AG10803 (cell line): ENCODE data around the gene BRAP.

ENCODE experiments used
- DNase-seq: peaks from one replicate; pipeline ENCODE4 v3.0.0; 2010; ENCODE audit warnings: low read depth
- H3K4me3 ChIP-seq: 2 replicates; pipeline ENCODE4 v1.5.1; 2011; ENCODE audit warnings: mild to moderate bottlenecking, low read length, control low read depth
- CTCF ChIP-seq: conservative IDR thresholded peaks from 2 replicates; pipeline ENCODE4 v1.5.1; 2011; ENCODE audit warnings: mild to moderate bottlenecking, low read length, control low read depth, inconsistent platforms

Gene BRAP

GRCh38 chr12:111650912-111651311, 34.8 kb downstream of the BRAP start:
- DNase-seq = no peak
- no peak for TF ChIP-seq CTCF
- no peak overlapping the region for H3K4me3 ChIP-seq

GRCh38 chr12:111645433-111645832, 40.3 kb downstream of the BRAP start:
- no peak overlapping the region for H3K4me3 ChIP-seq
- DNase-seq = no peak
- no peak for TF ChIP-seq CTCF

- no peak overlapping the region for H3K4me3 ChIP-seq
- TF ChIP-seq CTCF = no peak
- no peak for DNase-seq
Observed at GRCh38 chr12:111643427-111643826, 42.3 kb downstream of the BRAP start.

DNA sequence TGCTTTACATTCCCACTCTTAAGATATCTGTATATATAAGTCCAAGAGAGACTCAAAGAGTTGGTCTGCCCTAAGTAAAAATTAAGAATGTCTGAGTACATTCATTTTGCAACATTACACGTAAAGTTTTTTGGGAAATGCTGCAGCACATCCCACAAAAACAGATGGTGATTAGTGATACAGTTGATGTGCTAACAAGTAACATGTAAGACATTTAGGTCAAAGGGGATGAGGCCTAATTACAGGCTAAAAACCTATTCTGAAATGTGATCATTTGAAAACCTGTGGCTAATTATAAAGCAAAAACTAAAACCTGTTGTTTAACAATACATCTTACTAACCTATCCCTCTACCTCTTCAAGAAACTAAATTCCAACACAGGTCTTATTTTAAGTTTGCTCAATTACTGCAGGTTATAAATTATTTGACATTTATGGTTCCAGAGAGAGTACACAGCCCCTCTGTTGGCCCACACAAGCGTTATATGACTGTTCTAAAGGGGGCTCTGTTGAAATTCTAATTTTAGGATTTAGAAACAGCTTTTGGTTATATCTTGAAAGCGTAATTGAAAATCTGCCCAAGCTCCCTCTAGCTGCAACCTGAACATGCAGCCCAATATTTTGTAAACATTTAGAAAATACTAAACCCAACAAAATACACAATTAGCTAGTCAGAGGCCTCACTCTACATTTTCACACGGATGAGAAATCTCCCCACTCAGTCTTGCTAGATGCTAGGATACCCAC, 42.9 kb downstream of the BRAP start:
- H3K4me3 ChIP-seq = no peak overlapping the region
- no peak; the same call in 1 of the 2 replicates for TF ChIP-seq CTCF
- peak; percentile 15 for DNase-seq

- H3K4me3 ChIP-seq = no peak overlapping the region
- no peak for TF ChIP-seq CTCF
- no peak for DNase-seq
Observed at GRCh38 chr12:111640506-111640905, 45.2 kb downstream of the BRAP start.

GRCh38 chr12:111638556-111638955, 47.2 kb downstream of the BRAP start:
- peak; percentile 15 for DNase-seq
- H3K4me3 ChIP-seq = no peak overlapping the region
- no peak for TF ChIP-seq CTCF

GRCh38 chr12:111636209-111636945, 49.4 kb downstream of the BRAP start:
- no peak for TF ChIP-seq CTCF
- peak overlapping the region; percentile 9 for H3K4me3 ChIP-seq
- peak; percentile 92 for DNase-seq
